Osteoblast (primary cell): ENCODE results near the gene MAPK10. TPM values are rescaled to one million over a fixed set of nuclear protein-coding genes. Genes with fewer than 3 reads are reported as not detected.
A peak's percentile ranks its signal among the peaks of the same experiment; 100 is the strongest.

ENCODE experiments used
- DNase-seq: peaks from one replicate; pipeline ENCODE4 v3.0.0; 2011; ENCODE audit warnings: low spot score, mixed read lengths; ENCODE audit not compliant: insufficient read length; ENCODE audit errors: missing footprints
- H2AFZ ChIP-seq: 2 replicates; pipeline ENCODE4 v1.6.0; 2011; ENCODE audit warnings: mild to moderate bottlenecking, low read length
- H3K27ac ChIP-seq: 2 replicates; pipeline ENCODE4 v1.5.1; 2011; ENCODE audit warnings: mild to moderate bottlenecking, low read depth, low read length, moderate library complexity
- H3K27me3 ChIP-seq: 2 replicates; pipeline ENCODE4 v1.6.0; 2012; ENCODE audit warnings: mild to moderate bottlenecking, control low read depth, inconsistent platforms, low read length, moderate library complexity; ENCODE audit not compliant: insufficient read depth
- H3K36me3 ChIP-seq: 2 replicates; pipeline ENCODE4 v1.5.1; 2011; ENCODE audit warnings: mild to moderate bottlenecking, low read length, control low read depth, moderate library complexity; ENCODE audit not compliant: insufficient read depth
- H3K4me1 ChIP-seq: 2 replicates; pipeline ENCODE4 v1.5.1; 2011; ENCODE audit warnings: mild to moderate bottlenecking, low read length, control low read depth, moderate library complexity; ENCODE audit not compliant: insufficient read depth
- H3K4me2 ChIP-seq: 2 replicates; pipeline ENCODE4 v1.6.0; 2011; ENCODE audit warnings: mild to moderate bottlenecking, low read length; ENCODE audit not compliant: insufficient read depth
- H3K4me3 ChIP-seq: fragments of 200-600 bp; sonication (generic); 3 replicates; pipeline ENCODE4 v1.5.1; 2012; ENCODE audit warnings: mild to moderate bottlenecking, low read length, inconsistent platforms; ENCODE audit not compliant: insufficient read depth
- H3K79me2 ChIP-seq: 2 replicates; pipeline ENCODE4 v1.6.0; 2012; ENCODE audit warnings: mild to moderate bottlenecking, low read length, control low read depth, inconsistent platforms; ENCODE audit not compliant: insufficient read depth
- H3K9me3 ChIP-seq: 2 replicates; pipeline ENCODE4 v1.5.1; 2011; ENCODE audit warnings: low read depth, low read length, control low read depth
- H4K20me1 ChIP-seq: 2 replicates; pipeline ENCODE4 v1.6.0; 2012; ENCODE audit warnings: mild to moderate bottlenecking, low read length, control low read depth; ENCODE audit not compliant: insufficient read depth
- CTCF ChIP-seq: IDR thresholded peaks from 2 replicates; pipeline ENCODE4 v1.5.1; 2011; ENCODE audit warnings: mild to moderate bottlenecking, low read depth, low read length, moderate library complexity; ENCODE audit errors: extremely low read depth
- total RNA-seq: library from RNA; depleted of rRNA; stranded (reverse); fragments of >200 nt; gene quantifications from 2 replicates; pipeline ENCODE4 v1.2.3, GENCODE V29; 2012

The MAPK10 gene
- total RNA-seq, 1 donor, result 13.0 TPM

- H3K4me3 ChIP-seq, result no peak overlapping the region
- H3K4me1 ChIP-seq, result no peaks in the 10 kb centered on the region
- no peak overlapping the region for H3K27ac ChIP-seq
- DNase-seq, result no peak
- H3K9me3 ChIP-seq, result no peaks in the 10 kb centered on the region
- H2AFZ ChIP-seq, result no peak overlapping the region
- no peaks in the 10 kb centered on the region for H3K27me3 ChIP-seq
- no peaks in the 10 kb centered on the region for H3K79me2 ChIP-seq
- no peak for TF ChIP-seq CTCF
- H3K4me2 ChIP-seq, result no peak overlapping the region
- no peaks in the 10 kb centered on the region for H4K20me1 ChIP-seq
- no peaks in the 10 kb centered on the region for H3K36me3 ChIP-seq
Measured at GRCh38 chr4:86313656-86314055, 46.2 kb downstream of the MAPK10 start.

DNA sequence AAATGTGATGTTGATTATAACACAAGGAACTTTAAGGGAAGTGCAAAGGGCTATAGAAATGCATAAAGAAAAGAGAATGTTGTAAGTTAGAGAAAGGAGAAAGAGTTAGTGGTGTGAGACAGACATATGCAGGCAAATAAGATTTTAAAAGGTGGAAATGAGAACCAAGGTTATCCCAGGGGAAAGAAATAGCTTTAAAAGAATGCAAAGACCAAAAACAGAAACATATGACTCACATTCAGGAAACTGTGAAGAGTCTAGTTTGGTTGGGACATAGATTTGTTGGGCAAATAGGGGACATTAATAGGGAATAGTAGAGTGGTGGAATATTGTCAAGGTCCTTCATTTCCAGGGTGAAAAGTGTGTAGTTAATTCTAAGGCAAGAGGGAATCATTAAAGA, 52.4 kb downstream of the MAPK10 start:
- no peaks in the 10 kb centered on the region for H4K20me1 ChIP-seq
- H3K4me2 ChIP-seq, result peak overlapping the region; percentile 29
- no peaks in the 10 kb centered on the region for H3K36me3 ChIP-seq
- H3K79me2 ChIP-seq, result no peaks in the 10 kb centered on the region
- peak overlapping the region; percentile 60 for H3K27ac ChIP-seq
- no peak for DNase-seq
- no peak overlapping the region for H3K4me3 ChIP-seq
- peaks cover 17% of the 10 kb centered on the region for H3K4me1 ChIP-seq
- no peak overlapping the region for H2AFZ ChIP-seq
- no peaks in the 10 kb centered on the region for H3K9me3 ChIP-seq
- TF ChIP-seq CTCF, result no peak
- no peaks in the 10 kb centered on the region for H3K27me3 ChIP-seq

GRCh38 chr4:86306816-86307215, 53.0 kb downstream of the MAPK10 start:
- Histone ChIP-seq H3K27me3 (no peaks in the 10 kb centered on the region), H3K36me3 (no peaks in the 10 kb centered on the region), H3K4me3 (no peak overlapping the region), H3K27ac (peak overlapping the region; percentile 60), H3K4me1 (peaks cover 17% of the 10 kb centered on the region), H2AFZ (no peak overlapping the region), H3K79me2 (no peaks in the 10 kb centered on the region), H3K9me3 (no peaks in the 10 kb centered on the region), H4K20me1 (no peaks in the 10 kb centered on the region), H3K4me2 (peak overlapping the region; percentile 29)
- DNase-seq, result peak; percentile 63
- no peak for TF ChIP-seq CTCF

DNA sequence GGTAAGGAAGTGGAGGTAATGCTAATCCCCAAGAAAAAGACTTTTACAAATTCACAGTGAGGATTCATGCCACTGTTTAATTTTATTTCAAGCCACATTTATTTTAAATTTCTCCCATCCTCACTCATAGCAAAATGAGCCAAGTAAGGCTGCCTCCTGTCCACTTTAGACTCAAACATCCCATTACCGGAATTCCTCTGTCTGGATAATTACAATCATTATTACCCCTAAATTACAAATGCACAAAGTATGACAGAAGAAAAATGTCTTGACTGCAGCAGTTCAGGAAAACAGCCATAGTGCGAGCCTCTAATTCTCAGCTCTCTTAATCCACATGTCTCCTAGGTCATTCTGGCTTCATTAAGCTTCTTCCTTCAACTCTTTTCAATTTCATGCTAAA, 57.0 kb downstream of the MAPK10 start:
- no peak for DNase-seq
- Histone ChIP-seq H3K27me3 (no peaks in the 10 kb centered on the region), H3K9me3 (no peaks in the 10 kb centered on the region), H3K27ac (no peak overlapping the region), H4K20me1 (no peaks in the 10 kb centered on the region), H3K4me3 (no peak overlapping the region), H3K79me2 (no peaks in the 10 kb centered on the region), H3K36me3 (no peaks in the 10 kb centered on the region), H3K4me2 (no peak overlapping the region), H3K4me1 (peaks cover 15% of the 10 kb centered on the region), H2AFZ (no peak overlapping the region)
- no peak for TF ChIP-seq CTCF
